ENCODE results near the gene MAMLD1.

MAMLD1 gene

GRCh38 chrX:150525061-150525919 lies 162.2 kb downstream of the MAMLD1 start:
- DNase-seq (ENCODE audit: low read depth) = no peak
- TF ChIP-seq CTCF (conservative IDR thresholded peaks at IDR 0.05; ENCODE audit: low read depth, low read length) = no peak
- H3K4me3 ChIP-seq (ENCODE audit: low read length) = no peak overlapping the region

GRCh38 chrX:150526692-150527091 lies 163.6 kb downstream of the MAMLD1 start:
- no peak overlapping the region for H3K4me3 ChIP-seq (ENCODE audit: low read length)
- TF ChIP-seq CTCF (conservative IDR thresholded peaks at IDR 0.05; ENCODE audit: low read depth, low read length) = no peak
- no peak for DNase-seq (ENCODE audit: low read depth)

GRCh38 chrX:150527108-150527507 lies 164.0 kb downstream of the MAMLD1 start:
- TF ChIP-seq CTCF (conservative IDR thresholded peaks at IDR 0.05; ENCODE audit: low read depth, low read length) = no peak
- no peak overlapping the region for H3K4me3 ChIP-seq (ENCODE audit: low read length)
- no peak for DNase-seq (ENCODE audit: low read depth)

- TF ChIP-seq CTCF (conservative IDR thresholded peaks at IDR 0.05; ENCODE audit: low read depth, low read length) = no peak
- no peak overlapping the region for H3K4me3 ChIP-seq (ENCODE audit: low read length)
- no peak for DNase-seq (ENCODE audit: low read depth)
Observed at GRCh38 chrX:150529587-150529986, 166.5 kb downstream of the MAMLD1 start.

GRCh38 chrX:150530821-150531220 lies 167.7 kb downstream of the MAMLD1 start:
- no peak for DNase-seq (ENCODE audit: low read depth)
- TF ChIP-seq CTCF (conservative IDR thresholded peaks at IDR 0.05; ENCODE audit: low read depth, low read length) = no peak
- H3K4me3 ChIP-seq (ENCODE audit: low read length) = no peak overlapping the region

GRCh38 chrX:150531467-150531866 lies 168.3 kb downstream of the MAMLD1 start:
- no peak for DNase-seq (ENCODE audit: low read depth)
- no peak for TF ChIP-seq CTCF (conservative IDR thresholded peaks at IDR 0.05; ENCODE audit: low read depth, low read length)
- no peak overlapping the region for H3K4me3 ChIP-seq (ENCODE audit: low read length)

GRCh38 chrX:150533863-150534262 lies 170.7 kb downstream of the MAMLD1 start:
- no peak for DNase-seq (ENCODE audit: low read depth)
- TF ChIP-seq CTCF (conservative IDR thresholded peaks at IDR 0.05; ENCODE audit: low read depth, low read length) = no peak
- no peak overlapping the region for H3K4me3 ChIP-seq (ENCODE audit: low read length)
